Measurements from ENCODE around the gene GUCY2D. TPM values are rescaled to one million over a fixed set of nuclear protein-coding genes. Genes with fewer than 3 reads are reported as not detected.
A peak's percentile ranks its signal among the peaks of the same experiment; 100 is the strongest.

The GUCY2D gene
- total RNA-seq, 1 donor from 2014 or later = not detected

- Histone ChIP-seq H3K36me3 (ENCODE audit: control insufficient read depth, insufficient read depth, low read length) (no peaks in the 10 kb centered on the region), H3K27me3 (ENCODE audit: control insufficient read depth, insufficient read depth, low read length) (peaks cover 3% of the 10 kb centered on the region), H3K4me3 (ENCODE audit: low read depth, low read length) (no peak overlapping the region)
- DNase-seq (ENCODE audit: low read depth) = no peak
- peak; percentile 52 for TF ChIP-seq CTCF (IDR thresholded peaks at IDR 0.05; ENCODE audit: insufficient read depth, low read length, poor library complexity, severe bottlenecking)
Measured at GRCh38 chr17:7988750-7989178, 13.7 kb upstream of the GUCY2D start.

GRCh38 chr17:7989781-7990655 is 12.4 kb upstream of the GUCY2D start:
- DNase-seq (ENCODE audit: low read depth) = no peak
- H3K27me3 ChIP-seq (ENCODE audit: control insufficient read depth, insufficient read depth, low read length) = peaks cover 3% of the 10 kb centered on the region
- TF ChIP-seq CTCF (IDR thresholded peaks at IDR 0.05; ENCODE audit: insufficient read depth, low read length, poor library complexity, severe bottlenecking) = peak; percentile 97
- H3K36me3 ChIP-seq (ENCODE audit: control insufficient read depth, insufficient read depth, low read length) = no peaks in the 10 kb centered on the region
- H3K4me3 ChIP-seq (ENCODE audit: low read depth, low read length) = peak overlapping the region; percentile 53

GRCh38 chr17:7992516-7992915 is 9.9 kb upstream of the GUCY2D start:
- no peak for TF ChIP-seq CTCF (IDR thresholded peaks at IDR 0.05; ENCODE audit: insufficient read depth, low read length, poor library complexity, severe bottlenecking)
- Histone ChIP-seq H3K4me3 (ENCODE audit: low read depth, low read length) (no peak overlapping the region), H3K27me3 (ENCODE audit: control insufficient read depth, insufficient read depth, low read length) (no peaks in the 10 kb centered on the region), H3K36me3 (ENCODE audit: control insufficient read depth, insufficient read depth, low read length) (no peaks in the 10 kb centered on the region)
- peak; percentile 62 for DNase-seq (ENCODE audit: low read depth)

- no peak for TF ChIP-seq CTCF (IDR thresholded peaks at IDR 0.05; ENCODE audit: insufficient read depth, low read length, poor library complexity, severe bottlenecking)
- Histone ChIP-seq H3K4me3 (ENCODE audit: low read depth, low read length) (no peak overlapping the region), H3K36me3 (ENCODE audit: control insufficient read depth, insufficient read depth, low read length) (no peaks in the 10 kb centered on the region), H3K27me3 (ENCODE audit: control insufficient read depth, insufficient read depth, low read length) (no peaks in the 10 kb centered on the region)
- no peak for DNase-seq (ENCODE audit: low read depth)
Measured at GRCh38 chr17:7992924-7993323, 9.5 kb upstream of the GUCY2D start.

- H3K4me3 ChIP-seq (ENCODE audit: low read depth, low read length) = no peak overlapping the region
- H3K36me3 ChIP-seq (ENCODE audit: control insufficient read depth, insufficient read depth, low read length) = no peaks in the 10 kb centered on the region
- H3K27me3 ChIP-seq (ENCODE audit: control insufficient read depth, insufficient read depth, low read length) = no peaks in the 10 kb centered on the region
- DNase-seq (ENCODE audit: low read depth) = no peak
- no peak for TF ChIP-seq CTCF (IDR thresholded peaks at IDR 0.05; ENCODE audit: insufficient read depth, low read length, poor library complexity, severe bottlenecking)
Measured at GRCh38 chr17:7993972-7994589, 8.3 kb upstream of the GUCY2D start.

All from kidney epithelial cell (primary cell).